SU-DHL-6 (cell line): ENCODE measurements around the gene LATS2.

ENCODE experiments used
- H2AFZ ChIP-seq: fragments of 200-600 bp; sonication (generic); 2 replicates; pipeline ENCODE4 v1.6.1; 2014; ENCODE audit warnings: low read depth, mild to moderate bottlenecking, moderate library complexity, mixed read lengths, antibody characterized with exemption, low read length; ENCODE audit not compliant: severe bottlenecking
- H3F3A ChIP-seq: fragments of 200-600 bp; shearing (Covaris generic); 2 replicates; pipeline ENCODE4 v1.6.0; 2016; ENCODE audit warnings: antibody characterized with exemption, mild to moderate bottlenecking; ENCODE audit not compliant: insufficient read depth
- H3K27ac ChIP-seq: fragments of 200-600 bp; sonication (generic); 2 replicates; pipeline ENCODE4 v1.5.1; 2016; ENCODE audit warnings: low read depth, mild to moderate bottlenecking, low read length, moderate library complexity, mixed read lengths
- H3K27me3 ChIP-seq: fragments of 200-600 bp; sonication (generic), shearing (Covaris generic); 2 replicates; pipeline ENCODE4 v1.6.0; 2014; ENCODE audit warnings: mild to moderate bottlenecking, low read length
- H3K36me3 ChIP-seq: fragments of 200-600 bp; sonication (generic); 2 replicates; pipeline ENCODE4 v1.6.1; 2014; ENCODE audit warnings: mild to moderate bottlenecking, low read length, mixed read lengths
- H3K4me2 ChIP-seq: fragments of 300-600, 200-600 bp; shearing (Covaris generic), sonication (generic); 2 replicates; pipeline ENCODE4 v1.6.0; 2014; ENCODE audit warnings: low read length, low read depth, mild to moderate bottlenecking; ENCODE audit not compliant: poor library complexity, severe bottlenecking
- H3K4me3 ChIP-seq: fragments of 200-600 bp; sonication (generic); 2 replicates; pipeline ENCODE4 v1.5.1; 2014; ENCODE audit warnings: antibody characterized with exemption, low read length, mild to moderate bottlenecking, mixed read lengths; ENCODE audit not compliant: insufficient read depth, poor library complexity, severe bottlenecking
- H3K79me2 ChIP-seq: fragments of 200-600 bp; sonication (generic); 2 replicates; pipeline ENCODE4 v1.6.1; 2014; ENCODE audit warnings: mild to moderate bottlenecking, low read length, moderate library complexity; ENCODE audit not compliant: insufficient read depth
- H3K9ac ChIP-seq: fragments of 200-600 bp; sonication (generic); 2 replicates; pipeline ENCODE4 v1.7.0; 2014; ENCODE audit warnings: mild to moderate bottlenecking, low read length
- H3K9me2 ChIP-seq: fragments of 200-600 bp; sonication (generic); replicated peaks from 2 replicates; pipeline ENCODE4 v1.6.1; 2014; ENCODE audit warnings: low read length; ENCODE audit not compliant: insufficient read depth
- H3K9me3 ChIP-seq: fragments of 200-600 bp; sonication (generic); 2 replicates; pipeline ENCODE4 v1.6.1; 2014; ENCODE audit warnings: low read length, mixed read lengths; ENCODE audit not compliant: insufficient read depth
- H4K20me1 ChIP-seq: fragments of 200-600 bp; sonication (generic); 2 replicates; pipeline ENCODE4 v1.6.1; 2014; ENCODE audit warnings: low read depth, mild to moderate bottlenecking, antibody characterized with exemption, low read length, moderate library complexity, mixed read lengths
- CTCF ChIP-seq: fragments of 200-600 bp; sonication (generic); IDR thresholded peaks from one replicate; pipeline ENCODE4 v1.5.1; 2017; ENCODE audit warnings: antibody characterized with exemption, mild to moderate bottlenecking, low read length, moderate library complexity; ENCODE audit not compliant: insufficient read depth, poor library complexity, severe bottlenecking
- EZH2phosphoT487 ChIP-seq: fragments of 200-600 bp; sonication (generic), shearing (Covaris generic); conservative IDR thresholded peaks from 2 replicates; pipeline ENCODE4 v1.6.1; 2018; ENCODE audit warnings: mild to moderate bottlenecking, antibody characterized with exemption, low read length, moderate library complexity, mixed read lengths

LATS2 gene

DNA sequence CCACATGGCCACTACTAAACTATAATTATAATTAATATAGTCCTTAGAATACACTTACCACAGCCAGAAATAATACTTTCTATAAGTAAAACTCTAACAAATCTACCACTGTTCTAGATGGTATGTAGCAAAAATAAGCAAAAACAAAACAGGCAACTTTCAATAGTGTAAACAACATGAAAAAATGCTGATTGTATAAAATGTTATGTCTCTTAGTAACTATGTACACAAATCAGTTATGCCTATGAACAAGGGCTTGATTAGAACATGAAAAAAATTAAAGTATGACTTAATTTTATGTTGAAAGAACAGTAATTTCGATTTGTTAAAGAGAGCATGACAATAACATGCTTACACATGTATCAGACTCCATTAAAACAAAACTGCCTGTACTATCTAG lies 60.7 kb downstream of the LATS2 start:
- Histone ChIP-seq H3K9ac (no peak overlapping the region), H3K9me3 (no peaks in the 10 kb centered on the region), H2AFZ (no peak overlapping the region), H4K20me1 (no peaks in the 10 kb centered on the region), H3K4me2 (no peak overlapping the region), H3K4me3 (no peak overlapping the region), H3K79me2 (no peaks in the 10 kb centered on the region), H3K36me3 (no peaks in the 10 kb centered on the region), H3K27me3 (no peaks in the 10 kb centered on the region), H3K9me2 (no peaks in the 10 kb centered on the region), H3K27ac (no peak overlapping the region), H3F3A (no peaks in the 10 kb centered on the region)
- TF ChIP-seq CTCF, result no peak
- no peak for TF ChIP-seq EZH2phosphoT487

DNA sequence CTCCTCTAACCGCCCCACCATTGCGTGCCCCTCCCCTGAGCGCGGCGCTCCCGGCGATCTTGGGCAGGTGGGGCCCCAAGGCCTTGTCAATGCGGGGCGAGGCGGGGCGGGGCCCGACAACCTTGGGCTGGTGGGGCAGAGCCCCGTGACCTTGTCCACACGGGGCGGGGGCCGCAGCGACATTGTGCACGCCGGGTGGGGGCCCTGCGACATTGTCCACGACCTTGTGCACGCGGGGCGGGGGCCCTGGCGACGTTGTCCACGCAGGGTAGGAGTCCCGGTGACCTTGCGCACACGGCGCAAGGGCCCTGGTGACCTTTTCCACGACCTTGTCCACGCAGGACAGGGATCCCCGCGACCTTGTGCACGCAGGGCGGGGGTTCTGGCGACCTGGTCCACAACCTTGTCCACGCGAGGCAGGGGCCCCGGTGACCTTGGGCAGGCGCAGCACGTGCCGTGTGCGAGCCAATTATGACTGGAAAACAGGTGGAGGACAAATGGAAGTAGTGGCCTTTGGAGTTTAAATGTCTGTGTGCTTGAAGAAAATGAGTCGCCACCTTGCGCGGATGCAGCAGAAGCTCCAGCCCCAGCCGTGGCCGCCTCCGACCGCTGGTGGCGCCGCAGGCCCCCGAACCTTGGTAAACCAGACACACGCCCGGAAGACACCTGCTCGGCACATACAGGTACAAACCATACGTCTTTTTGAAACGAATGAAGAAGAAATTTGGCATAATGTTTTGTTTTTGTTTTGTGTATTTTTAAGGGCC lies 62.6 kb downstream of the LATS2 start:
- H3K79me2 ChIP-seq, result no peaks in the 10 kb centered on the region
- TF ChIP-seq EZH2phosphoT487, result no peak
- no peak for TF ChIP-seq CTCF
- no peak overlapping the region for H2AFZ ChIP-seq
- no peak overlapping the region for H3K9ac ChIP-seq
- H3F3A ChIP-seq, result no peaks in the 10 kb centered on the region
- no peaks in the 10 kb centered on the region for H3K27me3 ChIP-seq
- no peak overlapping the region for H3K4me2 ChIP-seq
- no peak overlapping the region for H3K27ac ChIP-seq
- no peak overlapping the region for H3K4me3 ChIP-seq
- no peaks in the 10 kb centered on the region for H3K9me3 ChIP-seq
- H3K9me2 ChIP-seq, result no peaks in the 10 kb centered on the region
- no peaks in the 10 kb centered on the region for H4K20me1 ChIP-seq
- no peaks in the 10 kb centered on the region for H3K36me3 ChIP-seq

- Histone ChIP-seq H3K9ac (no peak overlapping the region), H3K9me3 (no peaks in the 10 kb centered on the region), H3K79me2 (no peaks in the 10 kb centered on the region), H3K9me2 (no peaks in the 10 kb centered on the region), H3K4me2 (no peak overlapping the region), H3K27me3 (no peaks in the 10 kb centered on the region), H3K27ac (no peak overlapping the region), H4K20me1 (no peaks in the 10 kb centered on the region), H3F3A (no peaks in the 10 kb centered on the region), H3K36me3 (no peaks in the 10 kb centered on the region), H2AFZ (no peak overlapping the region), H3K4me3 (no peak overlapping the region)
- TF ChIP-seq EZH2phosphoT487 (no peak), CTCF (no peak)
These were observed 63.9 kb downstream of the LATS2 start for GRCh38 chr13:20997301-20998161.
